ENCODE measurements around the gene SLC34A3.
"Not testable (repeated sequence)": the region's sequence is repeated elsewhere in the genome, so short reads cannot be mapped to it uniquely, and the experiment has no call there.

SLC34A3 gene

GRCh38 chr9:137241490-137242268 lies 11.0 kb downstream of the SLC34A3 start:
- no peak for DNase-seq (ENCODE audit: low read depth in 2 of 3, low spot score in 2 of 3)

- DNase-seq (ENCODE audit: low read depth in 2 of 3, low spot score in 2 of 3), result no peak
Observed at GRCh38 chr9:137242269-137243203, 11.8 kb downstream of the SLC34A3 start.

GRCh38 chr9:137243266-137243625 lies 12.5 kb downstream of the SLC34A3 start:
- not testable (repeated sequence) for DNase-seq (ENCODE audit: low read depth in 2 of 3, low spot score in 2 of 3)

DNA sequence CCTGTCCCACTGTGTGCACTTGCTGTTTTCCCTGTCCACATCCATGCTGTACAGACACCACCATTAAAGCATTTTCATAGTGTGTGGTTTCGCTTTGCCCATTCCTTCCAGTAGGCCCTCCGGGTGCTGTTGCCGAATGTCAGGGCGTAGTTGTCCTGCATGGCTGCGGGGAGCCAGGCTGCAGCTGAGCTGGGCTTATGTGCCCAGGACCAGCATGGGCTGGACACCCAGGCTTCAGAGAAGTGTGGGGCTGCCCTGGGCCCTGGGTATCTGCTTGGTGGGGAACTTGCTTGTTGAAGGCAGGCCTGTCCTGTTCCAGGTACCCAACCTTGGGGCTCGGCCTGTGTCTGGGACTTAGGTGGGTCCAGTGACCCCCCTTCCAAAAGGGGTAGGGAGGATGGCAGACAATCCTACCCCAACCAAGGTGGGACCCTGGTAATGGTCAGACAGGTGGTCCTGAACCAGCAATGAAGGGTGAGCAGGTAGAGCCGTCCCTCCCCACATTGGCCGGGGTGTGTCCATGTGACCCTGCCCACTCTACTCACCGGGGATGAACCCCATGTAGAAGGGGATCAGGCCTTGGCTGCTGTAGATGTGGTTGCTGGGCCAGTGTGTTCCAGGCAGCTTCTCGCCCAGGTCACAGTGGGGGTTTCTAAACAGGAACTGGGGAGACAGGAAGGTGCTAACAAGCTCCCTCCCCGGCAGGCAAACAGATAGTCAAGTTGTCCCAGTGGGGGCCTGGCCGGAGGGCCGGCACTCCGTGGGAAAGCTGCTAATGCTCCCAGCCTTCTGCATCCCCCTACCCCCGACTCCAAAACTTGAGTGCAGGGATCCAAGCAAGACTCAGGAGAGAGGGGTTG lies 13.2 kb downstream of the SLC34A3 start:
- DNase-seq (ENCODE audit: low read depth in 2 of 3, low spot score in 2 of 3), result no peak

DNA sequence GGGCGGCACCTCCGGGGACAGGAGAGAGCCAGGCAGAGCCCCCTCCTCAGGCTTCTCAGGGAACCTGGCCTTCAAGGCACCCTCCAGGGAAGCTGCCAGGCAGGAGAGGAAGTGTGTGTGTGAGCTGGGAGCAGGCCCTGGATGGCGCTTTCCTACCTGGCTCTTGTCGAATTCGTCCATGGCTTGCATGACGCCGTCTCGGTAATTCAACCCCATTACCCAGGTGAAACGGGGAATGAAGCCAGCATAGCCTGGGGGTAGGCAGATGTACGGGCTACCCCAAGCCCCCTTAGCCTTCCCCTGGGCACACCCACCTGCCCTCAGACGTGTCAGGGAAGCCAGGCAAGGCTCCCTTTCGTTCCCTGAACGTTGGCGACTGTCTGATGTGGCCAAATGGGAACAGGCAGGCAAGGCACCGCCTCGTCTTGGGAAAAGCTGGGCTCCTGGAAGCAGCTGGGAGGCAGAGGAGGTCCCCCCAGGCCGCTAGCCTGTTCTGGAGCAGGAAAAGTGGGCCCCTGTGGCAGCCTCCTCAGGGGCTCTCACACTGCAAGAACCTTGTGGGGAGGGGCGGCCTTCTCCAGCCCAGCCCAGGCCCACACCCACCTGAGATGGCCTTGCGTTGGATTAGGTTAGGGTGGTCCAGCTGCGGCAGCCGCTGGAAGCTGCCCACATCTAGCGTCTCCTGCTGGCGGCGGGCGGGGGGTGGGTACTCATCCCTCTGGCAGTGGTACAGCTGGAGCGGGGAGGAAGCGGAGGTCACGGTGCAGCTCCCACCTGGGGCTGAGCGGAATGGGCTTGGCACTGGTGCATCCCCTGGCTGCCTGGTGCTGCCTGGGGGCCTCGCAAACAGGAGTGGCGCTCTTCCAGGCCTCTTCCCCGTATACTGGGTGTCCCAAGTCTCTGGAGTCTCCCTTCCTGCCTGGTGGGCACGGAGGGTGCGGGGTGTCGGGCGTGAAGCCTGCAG lies 14.1 kb downstream of the SLC34A3 start:
- DNase-seq (ENCODE audit: low read depth in 2 of 3, low spot score in 2 of 3), result no peak

- no peak for DNase-seq (ENCODE audit: low read depth in 2 of 3, low spot score in 2 of 3)
Observed at GRCh38 chr9:137245450-137246421, 15.0 kb downstream of the SLC34A3 start.

- no peak for DNase-seq (ENCODE audit: low read depth in 2 of 3, low spot score in 2 of 3)
Observed at GRCh38 chr9:137247135-137247915, 16.6 kb downstream of the SLC34A3 start.

- DNase-seq (ENCODE audit: low read depth in 2 of 3, low spot score in 2 of 3), result no peak
Observed at GRCh38 chr9:137247916-137248175, 17.1 kb downstream of the SLC34A3 start.

DNA sequence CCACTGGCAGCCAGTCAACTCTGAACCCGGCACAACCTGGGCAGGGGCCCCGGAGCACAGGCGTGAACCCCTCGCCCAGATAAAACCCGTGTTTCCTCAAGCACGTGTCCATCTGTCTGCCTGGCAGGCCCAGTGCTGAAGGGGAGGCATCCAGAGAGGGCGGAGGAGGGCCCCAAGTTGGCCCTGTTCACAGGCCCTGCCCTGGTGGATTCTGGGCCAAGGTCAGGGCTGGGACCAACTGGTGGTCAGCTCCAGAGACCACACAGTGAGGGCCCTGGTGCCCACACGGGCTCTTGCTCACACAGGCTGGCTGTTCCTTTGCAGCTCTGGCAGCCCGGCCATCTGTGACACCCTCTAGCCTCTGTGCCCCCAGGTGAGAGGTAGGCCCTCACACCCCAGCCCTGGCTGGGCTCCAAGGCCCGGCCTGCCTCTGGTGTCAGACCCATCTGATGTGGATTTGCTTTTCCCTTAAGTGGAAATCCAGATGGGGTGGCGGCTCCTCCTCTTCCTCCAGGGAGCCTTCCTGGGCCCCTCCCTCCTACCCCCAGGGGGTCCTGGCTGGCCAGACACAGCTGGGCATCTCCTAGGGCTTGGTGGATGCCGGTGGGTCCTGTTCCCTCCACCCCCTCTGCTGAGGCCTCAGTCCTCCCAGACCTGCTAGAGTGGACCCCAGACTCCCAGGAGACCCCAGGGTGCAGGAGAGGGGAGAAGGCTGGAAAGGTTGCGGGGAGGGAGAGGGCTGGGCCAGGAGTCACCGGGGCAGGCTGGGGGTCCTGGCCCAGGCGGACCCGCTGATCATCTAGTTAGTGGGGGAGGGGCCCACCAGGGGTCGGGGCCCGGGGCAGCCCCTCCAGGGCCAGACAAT lies 19.9 kb downstream of the SLC34A3 start:
- DNase-seq (ENCODE audit: low read depth in 2 of 3, low spot score in 2 of 3), result no peak

DNA sequence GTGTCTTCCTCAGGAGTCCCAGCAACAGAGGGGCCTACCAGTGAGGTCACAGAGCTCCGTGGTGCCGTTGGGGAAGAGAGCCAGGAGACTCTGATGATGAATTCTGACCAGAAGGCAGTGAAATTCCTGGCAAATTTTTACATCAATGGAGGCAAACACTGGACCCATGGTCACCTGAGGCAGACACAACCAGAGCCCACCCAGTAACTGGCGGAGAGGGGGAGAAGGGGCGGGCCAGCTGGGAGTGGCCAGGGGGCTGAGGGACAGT lies 20.4 kb downstream of the SLC34A3 start, which contains the start of gene STPG3:
Gene STPG3, plus strand, starts transcription at position 93 of the 268 bp plus-strand sequence. Its CDS starts 1 bp downstream, at position 94.
- DNase-seq (ENCODE audit: low read depth in 2 of 3, low spot score in 2 of 3), result no peak

GRCh38 chr9:137251490-137252268 lies 21.0 kb downstream of the SLC34A3 start:
- no peak for DNase-seq (ENCODE audit: low read depth in 2 of 3, low spot score in 2 of 3)

- no peak for DNase-seq (ENCODE audit: low read depth in 2 of 3, low spot score in 2 of 3)
Observed at GRCh38 chr9:137252555-137253506, 22.1 kb downstream of the SLC34A3 start.

- no peak for DNase-seq (ENCODE audit: low read depth in 2 of 3, low spot score in 2 of 3)
Observed at GRCh38 chr9:137253717-137254623, 23.3 kb downstream of the SLC34A3 start.

GRCh38 chr9:137254624-137255447 lies 24.1 kb downstream of the SLC34A3 start, which contains the start of gene NELFB:
TSS of gene NELFB (plus strand) at chr9:137255327.
- DNase-seq (ENCODE audit: low read depth in 2 of 3, low spot score in 2 of 3), result peak; percentile 96 to 98 (median 97)
